AG04449 (cell line): ENCODE measurements around the gene KCNQ5.

ENCODE experiments used
- CTCF ChIA-PET: fragments of 350-600 bp; formaldehyde crosslinking; extraction: SDS; loops from one replicate; lab custom pipeline; 2021; ENCODE audit warnings: antibody characterized with exemption; lab: Yijun Ruan, JAX
- POLR2A ChIA-PET: fragments of 400-600, 350-600 bp; formaldehyde crosslinking; extraction: SDS; loops from one replicate; lab custom pipeline; 2020; ENCODE audit warnings: antibody characterized with exemption, inconsistent platforms; lab: Yijun Ruan, JAX
- DNase-seq: peaks from one replicate; pipeline ENCODE4 v3.0.0-alpha.2; 2010; ENCODE audit warnings: low read depth, low spot score
- H3K4me3 ChIP-seq: 2 replicates; pipeline ENCODE4 v1.5.1; 2011; ENCODE audit warnings: low read depth, mild to moderate bottlenecking, control low read depth, low read length
- CTCF ChIP-seq: IDR thresholded peaks from one replicate; pipeline ENCODE4 v1.5.1; 2011; ENCODE audit warnings: mild to moderate bottlenecking, moderate library complexity, low read length, control low read depth, inconsistent platforms; ENCODE audit not compliant: insufficient read depth; ENCODE audit errors: missing control alignments

The KCNQ5 gene

GRCh38 chr6:72651174-72651573 lies 29.3 kb downstream of the KCNQ5 start:
- no peak for TF ChIP-seq CTCF
- ChIA-PET POLR2A (no interaction called here), CTCF (no interaction called here)
- H3K4me3 ChIP-seq = no peak overlapping the region
- no peak for DNase-seq

GRCh38 chr6:72651967-72652956 lies 30.4 kb downstream of the KCNQ5 start:
- ChIA-PET POLR2A (no interaction called here), CTCF (no interaction called here)
- no peak for TF ChIP-seq CTCF
- no peak for DNase-seq
- no peak overlapping the region for H3K4me3 ChIP-seq

- CTCF ChIA-PET = no interaction called here
- POLR2A ChIA-PET = no interaction called here
- DNase-seq = no peak
- no peak overlapping the region for H3K4me3 ChIP-seq
- no peak for TF ChIP-seq CTCF
Observed at GRCh38 chr6:72653026-72653425, 31.2 kb downstream of the KCNQ5 start.

- no peak overlapping the region for H3K4me3 ChIP-seq
- CTCF ChIA-PET = no interaction called here
- DNase-seq = no peak
- POLR2A ChIA-PET = no interaction called here
- TF ChIP-seq CTCF = no peak
Observed at GRCh38 chr6:72654071-72654621, 32.3 kb downstream of the KCNQ5 start.

GRCh38 chr6:72657407-72658197 lies 35.7 kb downstream of the KCNQ5 start:
- ChIA-PET POLR2A (no interaction called here), CTCF (interaction anchor here (0.9 to 1.3 kb wide), 3 partner anchors 32 to 472 kb away, joined by 3 to 5 read pairs (median 4); no protein-coding TSS in a partner anchor)
- no peak for DNase-seq
- no peak for TF ChIP-seq CTCF
- H3K4me3 ChIP-seq = no peak overlapping the region
